Iris pigment epithelial cell (primary cell): ENCODE results near the gene ARHGEF37.
A peak's percentile ranks its signal among the peaks of the same experiment; 100 is the strongest.

Source experiments
- DNase-seq: peaks from one replicate; pipeline ENCODE4 v3.0.0-alpha.2; 2011; ENCODE audit warnings: low read depth

ARHGEF37 gene

DNA sequence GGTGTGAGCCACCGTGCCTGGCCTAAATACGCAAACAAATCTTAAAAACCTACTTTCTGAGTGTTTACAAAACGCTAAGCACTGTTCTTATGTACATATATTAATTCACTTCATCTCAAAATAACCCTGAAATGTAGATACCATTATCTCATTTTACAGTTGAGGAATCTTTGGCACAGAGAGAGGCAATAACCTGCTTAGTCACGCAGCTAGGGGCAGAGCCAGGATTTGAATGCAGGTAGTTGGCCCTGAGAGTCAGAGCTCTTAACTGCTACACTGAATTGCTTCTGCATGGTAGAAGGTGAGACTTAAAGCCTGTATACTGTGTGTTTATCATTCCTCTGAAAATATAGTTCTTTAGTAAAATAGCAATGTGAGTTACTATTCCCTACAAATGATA lies 21.9 kb downstream of the ARHGEF37 start:
- no peak for DNase-seq

DNA sequence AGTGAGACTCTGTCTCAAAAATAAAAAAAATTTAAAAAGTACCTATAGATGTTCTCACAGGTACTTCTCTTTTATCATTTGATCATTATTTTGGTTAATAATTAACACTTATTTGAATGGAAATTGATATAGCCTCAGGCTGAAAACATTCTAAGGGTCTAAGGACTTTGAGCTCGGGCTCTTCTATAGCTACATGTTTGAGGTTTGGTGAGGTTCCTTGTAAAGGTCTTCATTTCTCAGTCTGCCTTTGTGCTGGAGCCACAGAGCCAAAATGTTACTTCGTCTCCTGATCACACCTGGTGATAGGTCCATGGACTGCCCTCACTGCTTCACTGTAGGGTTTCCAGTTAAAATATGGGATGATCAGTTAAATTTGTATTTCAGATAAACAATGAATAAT lies 22.6 kb downstream of the ARHGEF37 start:
- no peak for DNase-seq

DNA sequence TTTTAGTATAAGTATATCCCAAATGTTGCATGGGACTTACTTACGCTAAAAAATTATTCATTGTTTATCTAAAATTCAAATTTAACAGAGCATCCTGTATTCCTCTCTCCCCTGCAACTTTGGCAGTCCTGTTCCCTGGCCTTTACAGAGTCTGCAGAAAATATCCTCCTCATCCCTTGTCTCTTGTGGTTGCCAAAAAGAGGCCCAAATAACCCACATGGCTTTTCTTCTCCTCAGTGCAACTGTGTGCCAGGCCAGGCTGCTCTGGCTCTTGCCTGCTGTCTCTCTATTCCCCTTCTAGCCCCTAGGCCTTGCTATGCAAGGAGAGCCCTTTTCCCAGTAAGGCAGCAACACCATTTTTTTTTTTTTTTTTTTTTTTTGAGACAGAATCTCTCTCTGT lies 23.0 kb downstream of the ARHGEF37 start:
- DNase-seq, result no peak

DNA sequence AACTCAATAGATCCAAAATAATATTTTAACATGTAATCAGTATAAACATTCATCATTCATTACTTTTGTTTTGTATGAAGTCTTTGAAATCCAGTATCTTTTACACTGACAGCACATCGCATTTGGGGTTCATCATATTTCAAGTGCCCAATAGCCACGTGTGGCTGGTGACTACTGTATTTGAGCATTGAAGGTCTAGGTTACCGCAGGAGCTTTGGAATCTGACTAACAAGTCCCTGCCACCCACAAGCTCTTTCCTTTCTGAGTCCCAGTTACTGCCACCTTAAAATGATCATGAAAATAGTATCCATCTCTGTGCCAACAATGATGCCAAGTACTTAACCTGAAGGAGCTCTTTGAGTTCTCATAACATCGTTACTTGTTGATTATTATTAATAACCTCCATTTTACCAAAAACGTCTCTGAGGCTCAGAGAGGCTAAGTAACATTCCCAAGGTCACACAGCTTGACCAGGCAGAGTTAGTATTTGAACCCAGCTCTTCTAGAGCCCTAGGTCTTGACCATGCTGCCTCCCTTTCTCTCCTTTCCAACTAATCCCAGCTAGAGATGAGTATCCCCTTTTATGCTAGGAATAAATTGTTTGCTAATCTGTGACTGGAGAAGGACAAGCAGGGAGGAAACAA lies 24.2 kb downstream of the ARHGEF37 start:
- DNase-seq, result no peak

DNA sequence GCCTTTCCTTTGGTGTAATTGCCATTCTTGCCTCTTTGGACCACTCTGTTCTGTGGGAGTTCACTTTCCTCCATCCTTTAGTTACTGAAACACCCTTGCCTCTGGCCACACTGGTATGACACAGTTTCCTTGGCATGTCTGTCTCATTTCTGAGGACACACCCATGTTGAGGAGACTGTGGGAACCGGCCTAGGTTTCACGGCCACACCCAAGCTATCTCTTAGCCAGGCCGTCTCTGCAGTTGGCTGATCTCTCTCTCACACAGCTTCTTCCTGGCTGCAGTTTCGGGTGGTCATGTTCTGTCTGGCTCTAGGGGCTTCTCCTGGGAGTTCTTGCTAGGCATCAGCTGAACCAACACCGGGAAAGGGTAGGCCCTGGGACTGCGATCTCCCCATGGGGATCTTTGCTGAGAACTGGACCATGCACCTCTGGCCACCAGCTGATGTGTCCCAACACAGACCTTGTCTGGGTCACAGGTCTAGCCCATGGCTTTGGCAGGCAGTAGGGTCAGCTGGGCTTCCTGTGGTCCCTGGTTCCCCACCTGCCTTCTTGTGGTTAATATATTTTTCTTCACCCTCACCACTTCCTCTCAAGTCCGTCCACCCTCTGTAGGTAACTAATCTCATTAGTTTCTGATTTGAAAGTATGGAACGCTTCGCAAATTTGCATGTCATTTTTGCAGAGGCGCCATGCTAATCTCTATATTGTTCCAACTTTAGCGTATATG lies 24.9 kb downstream of the ARHGEF37 start:
- DNase-seq, result peak; percentile 83

DNA sequence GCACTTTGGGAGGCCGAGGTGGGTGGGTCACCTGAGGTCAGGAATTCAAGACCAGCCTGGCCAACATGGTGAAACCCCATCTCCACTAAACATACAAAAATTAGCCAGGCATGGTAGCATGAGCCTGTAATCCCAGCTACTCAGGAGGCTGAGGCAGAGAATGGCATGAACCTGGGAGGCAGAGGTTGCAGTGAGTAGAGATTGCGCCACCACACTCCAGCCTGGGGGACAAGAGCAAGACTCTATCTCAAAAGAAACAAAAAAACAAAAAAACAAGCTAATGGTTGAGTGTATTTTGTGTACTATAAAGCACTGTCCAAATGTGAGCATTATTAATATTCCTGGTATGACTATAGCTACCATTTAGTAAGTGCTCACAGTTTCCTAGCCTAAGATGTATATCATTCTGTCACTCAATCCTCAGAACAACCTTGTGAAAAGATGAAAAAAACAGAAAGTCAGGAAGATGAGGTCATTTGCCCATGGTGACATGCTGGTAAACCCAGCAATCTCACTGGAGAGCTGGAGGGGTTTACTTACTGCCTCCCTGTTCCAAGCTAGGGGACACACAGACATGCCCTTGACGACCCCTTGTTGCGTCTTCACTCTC lies 27.7 kb downstream of the ARHGEF37 start:
- peak; percentile 24 for DNase-seq

DNA sequence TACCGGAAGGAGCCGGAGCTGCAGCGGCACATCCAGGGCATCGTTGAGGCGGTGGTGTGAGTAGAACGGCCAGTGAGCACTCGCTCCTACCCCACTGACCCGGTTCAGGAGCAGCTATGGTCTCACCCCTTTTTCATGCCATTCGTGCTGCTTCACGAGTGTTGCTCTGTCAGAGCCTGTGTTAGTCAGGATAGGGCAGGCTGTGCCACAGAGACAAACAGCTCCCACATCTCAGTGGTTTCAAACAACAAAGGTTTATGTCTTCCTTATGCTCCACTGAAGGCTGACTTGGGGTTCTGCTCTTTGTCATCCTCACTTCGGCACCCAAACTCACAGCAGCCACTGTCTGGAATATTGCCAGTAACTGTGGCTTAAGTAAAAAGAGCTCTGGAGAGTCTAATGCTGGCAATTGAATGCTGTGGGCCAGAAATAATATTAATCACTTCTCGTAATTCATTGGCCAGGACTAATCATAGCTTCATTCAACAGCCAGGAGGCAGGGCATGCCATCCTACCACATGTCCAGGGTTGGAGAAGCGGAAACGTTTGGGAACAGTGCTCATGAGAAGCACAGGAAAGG lies 28.4 kb downstream of the ARHGEF37 start:
- DNase-seq, result no peak

DNA sequence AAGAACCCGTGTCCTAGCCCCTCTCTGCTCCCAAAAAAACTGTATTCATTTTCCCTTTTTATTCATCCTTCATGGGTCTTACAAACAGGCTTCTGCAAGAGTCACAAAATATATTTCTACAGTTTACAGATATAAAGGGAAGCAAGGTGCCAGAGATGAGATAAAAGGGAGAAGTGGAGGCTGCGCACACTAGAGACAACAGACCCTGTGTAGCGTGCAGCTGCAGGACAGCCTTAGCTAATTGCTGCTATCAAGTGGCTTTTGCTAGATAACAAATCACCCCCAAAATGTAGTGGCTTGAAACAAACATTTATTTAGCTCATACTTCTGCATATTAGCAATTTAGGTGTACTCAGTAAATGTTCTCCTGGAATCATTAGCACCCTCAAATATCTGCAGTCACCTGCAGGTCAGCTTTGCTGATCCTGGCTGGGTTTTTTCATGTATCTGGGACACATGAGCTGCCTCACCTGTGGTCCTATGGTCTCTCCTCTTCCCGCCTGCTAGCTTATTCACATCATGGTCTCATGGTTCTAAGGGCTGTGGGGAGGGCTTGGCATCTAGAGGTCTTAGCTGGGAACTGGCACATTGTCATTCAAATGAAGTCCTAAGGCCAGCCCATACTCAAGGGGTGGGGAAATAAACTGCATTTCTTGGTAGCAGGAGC lies 29.4 kb downstream of the ARHGEF37 start:
- DNase-seq, result no peak

DNA sequence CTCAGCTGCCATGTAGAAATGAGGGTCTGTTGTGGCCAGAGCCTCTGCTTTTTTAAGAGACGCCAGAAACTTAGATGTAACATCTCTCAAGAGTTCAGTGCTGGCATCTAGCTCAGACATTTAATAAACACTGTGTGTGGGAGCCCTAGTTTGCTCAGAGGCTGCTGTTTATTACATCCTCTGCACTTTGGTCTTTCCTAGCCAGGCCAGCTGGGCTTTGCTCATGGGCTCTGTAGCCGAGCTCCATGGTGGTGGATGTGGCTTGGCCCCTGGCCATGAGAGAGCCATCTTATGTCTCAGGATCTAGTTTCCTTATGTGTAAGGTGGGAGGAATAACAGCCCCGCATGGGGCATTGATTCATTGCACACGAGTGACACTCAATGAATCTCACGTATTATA lies 30.0 kb downstream of the ARHGEF37 start:
- peak; percentile 86 for DNase-seq

DNA sequence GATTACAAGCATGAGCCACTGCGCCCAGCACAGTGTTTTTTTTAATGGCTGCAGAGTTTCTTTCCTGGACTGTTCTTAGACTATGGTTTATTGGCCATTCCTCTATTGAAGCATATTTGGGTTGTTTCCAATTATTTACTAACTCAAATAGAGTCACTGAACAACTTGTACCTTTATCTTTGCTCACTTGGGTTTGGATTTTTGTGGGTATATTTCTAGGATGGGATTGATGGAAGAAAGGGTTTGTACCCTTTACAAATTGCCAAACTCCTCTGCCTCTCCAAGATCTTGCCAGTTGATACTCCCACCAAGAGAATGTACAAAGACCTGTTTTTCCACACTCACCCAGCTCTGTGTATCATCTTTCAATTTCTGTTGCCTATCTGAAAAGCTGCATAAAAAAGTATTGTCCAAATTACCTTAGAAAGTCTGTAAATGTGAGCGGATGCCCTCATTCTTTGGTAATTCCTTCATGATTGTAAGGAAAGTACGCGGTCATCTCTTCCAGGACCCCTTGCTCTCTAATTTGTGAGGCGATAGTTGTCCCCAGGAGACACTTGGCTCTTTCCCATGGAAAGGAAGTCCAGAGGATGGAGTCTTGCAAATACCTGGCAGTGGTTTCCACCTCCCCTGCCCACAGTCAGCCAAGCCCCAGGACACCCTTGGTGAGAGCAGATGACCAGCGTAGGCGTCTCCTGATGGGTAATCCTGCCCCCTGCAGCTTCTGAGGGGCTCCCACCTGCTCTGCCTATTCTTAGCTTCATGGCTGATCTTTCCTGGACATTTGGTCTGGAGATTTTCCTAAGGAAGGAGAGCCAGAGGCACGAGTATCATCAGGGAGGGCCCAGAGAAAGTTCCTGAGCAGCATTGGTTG lies 33.0 kb downstream of the ARHGEF37 start:
- DNase-seq, result no peak

DNA sequence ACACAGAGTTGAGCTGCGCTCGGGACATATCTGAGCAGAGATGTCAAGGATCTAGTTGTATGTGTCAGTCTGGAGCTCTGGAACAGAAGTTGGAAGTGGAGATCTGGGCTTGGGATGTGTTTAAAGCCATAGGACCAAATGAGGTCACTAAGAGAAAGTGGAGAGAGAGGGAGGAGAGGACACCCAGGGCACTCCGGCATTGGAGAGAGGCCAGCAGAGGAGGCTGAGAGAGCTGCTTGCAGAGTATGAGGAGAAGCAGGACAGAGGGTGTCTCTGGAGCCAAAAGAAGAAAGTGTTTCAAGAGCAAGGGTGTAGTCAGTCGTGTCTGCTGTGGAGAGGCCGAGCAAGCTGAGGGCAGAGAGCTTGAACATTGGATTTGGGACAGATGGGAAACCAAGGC lies 34.7 kb downstream of the ARHGEF37 start:
- no peak for DNase-seq

DNA sequence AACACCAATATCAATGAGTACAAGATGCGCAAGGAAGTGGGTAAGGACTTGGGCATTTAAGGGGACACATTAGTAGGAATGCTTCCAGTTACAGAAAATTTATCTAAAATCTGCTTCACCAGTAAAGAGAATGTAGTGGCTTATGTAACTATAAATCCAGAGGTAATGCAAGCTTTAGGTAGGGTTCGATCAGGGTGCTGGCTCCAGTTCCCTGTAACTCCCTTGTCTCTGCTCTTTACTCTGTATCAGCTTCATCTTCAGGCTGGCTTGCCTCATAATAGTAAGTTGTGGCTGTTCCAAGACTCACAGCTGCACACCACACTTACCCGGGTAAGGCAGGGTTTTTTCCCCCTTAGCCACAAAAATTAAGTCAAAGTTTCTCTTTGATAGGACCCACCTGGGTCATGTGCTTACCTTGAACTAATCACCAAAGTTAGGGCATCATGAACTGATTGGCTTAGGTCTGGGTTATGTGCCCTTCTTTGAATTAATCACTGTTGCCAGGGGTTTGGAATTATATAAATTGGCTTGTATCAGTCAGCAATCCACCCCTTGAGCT lies 35.5 kb downstream of the ARHGEF37 start:
- no peak for DNase-seq

DNA sequence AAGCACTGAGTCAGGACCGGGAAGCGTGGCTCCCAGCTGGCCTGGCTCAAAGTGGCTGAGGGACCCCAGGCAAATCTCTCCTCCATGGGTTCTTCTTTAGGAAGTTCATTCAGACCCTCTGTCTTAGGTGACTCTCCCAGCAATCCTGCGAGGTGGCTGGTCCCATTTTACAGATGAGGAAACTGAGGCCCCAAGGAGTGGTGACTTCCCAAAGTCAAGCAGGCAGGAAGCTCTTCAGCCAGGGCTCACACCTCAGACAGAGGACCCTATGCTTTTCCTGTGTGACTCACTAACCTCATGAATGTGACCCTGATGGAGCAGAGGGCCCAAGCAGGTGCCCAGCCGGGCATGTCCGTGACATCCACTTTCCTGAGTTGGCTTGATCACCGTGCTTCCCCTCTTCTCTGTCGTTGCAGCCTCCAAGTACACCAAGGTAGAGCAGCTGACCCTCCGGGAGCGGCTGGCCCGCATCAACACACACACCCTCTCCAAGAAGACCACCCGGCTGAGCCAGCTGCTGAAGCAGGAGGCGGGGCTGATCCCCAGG lies 36.5 kb downstream of the ARHGEF37 start:
- DNase-seq, result no peak

DNA sequence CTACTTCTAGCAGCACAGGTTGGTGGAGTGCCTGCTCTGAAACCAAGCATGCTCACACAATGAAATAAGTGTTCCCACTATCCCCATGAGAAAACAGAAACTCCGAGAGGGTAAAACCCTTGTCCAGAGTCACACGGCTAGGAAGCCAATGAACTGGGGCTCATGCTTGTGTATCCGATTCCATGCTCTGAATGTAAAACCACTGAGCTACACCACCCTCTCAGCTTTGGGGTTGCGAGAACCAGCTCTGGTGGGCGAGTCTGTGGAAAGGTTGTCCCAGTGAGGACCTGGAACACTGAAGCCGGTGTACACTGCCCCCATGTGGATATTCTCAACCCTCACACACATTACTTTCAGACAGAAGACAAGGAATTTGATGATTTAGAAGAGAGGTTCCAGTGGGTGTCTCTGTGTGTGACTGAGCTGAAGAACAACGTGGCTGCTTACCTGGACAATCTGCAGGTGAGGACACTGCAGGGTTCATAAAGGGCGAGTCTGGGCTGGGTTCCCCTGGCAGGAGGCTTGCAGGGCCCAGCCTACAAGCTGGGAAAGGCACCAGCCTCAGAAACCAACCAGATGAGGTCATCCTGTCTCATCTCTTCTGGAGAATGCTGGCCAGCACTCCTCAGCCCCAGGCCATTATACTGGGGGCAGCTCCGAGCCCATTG lies 37.4 kb downstream of the ARHGEF37 start:
- DNase-seq, result peak; percentile 72

DNA sequence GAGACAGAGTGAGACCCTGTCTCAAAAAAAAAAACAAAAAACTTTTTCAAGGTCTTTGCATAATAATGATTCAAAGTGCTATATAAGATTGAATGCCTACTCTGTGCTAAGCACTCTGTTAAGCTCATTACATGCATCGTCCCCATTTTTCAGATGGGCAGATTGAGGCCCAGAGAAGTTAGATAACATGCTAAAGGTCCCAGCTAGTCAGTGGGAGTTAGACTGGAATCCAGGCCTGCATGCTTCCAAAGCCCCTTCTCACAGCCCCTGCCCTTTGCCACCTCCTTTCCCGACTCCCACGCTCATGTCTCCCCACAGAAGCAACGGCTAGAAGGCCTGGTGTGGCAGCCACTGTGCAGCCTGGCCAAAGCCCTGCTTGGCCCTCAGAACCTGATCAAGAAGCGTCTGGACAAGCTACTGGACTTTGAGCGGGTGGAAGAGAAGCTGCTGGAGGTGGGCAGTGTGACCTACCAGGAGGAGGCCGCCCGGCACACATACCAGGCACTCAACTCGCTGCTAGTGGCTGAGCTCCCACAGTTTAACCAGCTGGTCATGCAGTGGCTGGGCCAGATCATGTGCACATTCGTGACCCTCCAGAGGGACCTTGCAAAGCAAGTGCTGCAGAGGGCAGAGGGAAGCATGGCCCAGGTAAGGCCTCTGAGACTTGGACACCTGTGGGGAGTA lies 40.3 kb downstream of the ARHGEF37 start:
- DNase-seq, result no peak

DNA sequence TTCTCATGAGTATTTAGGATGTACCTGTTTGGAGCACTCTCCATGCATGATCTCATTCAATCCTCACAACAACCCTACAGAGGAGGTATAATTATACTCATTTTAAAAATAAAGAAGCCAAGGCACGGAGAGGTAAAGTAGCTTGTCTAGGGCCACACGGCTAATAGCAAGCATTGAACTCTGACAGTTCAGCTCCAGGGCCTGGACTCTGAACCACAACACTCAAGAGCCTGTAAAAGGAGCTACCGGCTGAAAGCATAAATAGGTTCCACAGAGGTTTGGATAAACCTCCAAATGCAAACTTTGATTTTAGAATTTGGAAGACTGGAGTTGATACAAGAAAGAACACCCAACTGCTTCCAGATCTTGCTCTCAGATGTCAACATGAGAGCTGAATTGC lies 41.2 kb downstream of the ARHGEF37 start:
- DNase-seq, result no peak

DNA sequence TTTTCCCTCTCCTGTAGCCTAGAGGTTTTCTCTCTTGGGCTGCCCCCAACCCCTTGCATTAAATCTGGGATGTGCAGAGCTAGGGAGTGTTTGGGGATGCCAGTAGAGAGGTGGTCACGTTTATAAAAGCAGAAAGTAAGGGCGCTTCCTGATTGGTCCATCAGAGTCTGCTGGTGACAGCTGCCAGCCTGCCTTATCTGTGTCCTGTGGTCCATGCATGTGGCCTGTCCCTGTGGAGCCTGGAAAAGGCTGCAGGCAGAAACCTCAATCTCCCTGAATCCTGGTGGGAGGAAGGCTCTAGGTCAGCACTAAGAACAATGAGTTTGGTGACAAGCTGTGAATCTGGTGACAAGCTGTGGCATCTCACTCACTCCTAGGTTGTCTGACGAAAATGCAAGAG lies 42.2 kb downstream of the ARHGEF37 start:
- no peak for DNase-seq

DNA sequence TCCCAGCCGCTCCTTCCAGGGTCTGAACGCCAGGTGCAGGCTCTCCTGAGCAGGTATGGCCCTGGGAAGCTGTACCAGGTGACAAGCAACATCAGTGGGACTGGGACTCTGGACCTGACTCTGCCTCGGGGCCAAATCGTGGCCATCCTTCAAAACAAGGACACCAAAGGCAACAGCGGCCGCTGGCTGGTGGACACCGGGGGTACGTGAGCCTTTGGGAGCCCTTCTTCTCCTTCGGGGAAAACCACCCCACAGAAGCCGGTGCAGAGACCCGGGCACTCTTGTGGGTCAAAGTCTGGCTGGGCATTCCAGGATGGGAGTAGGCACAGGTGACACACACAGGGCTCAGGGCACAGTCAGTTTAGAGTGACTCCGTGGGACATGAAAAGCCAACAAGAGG lies 45.8 kb downstream of the ARHGEF37 start:
- DNase-seq, result no peak

DNA sequence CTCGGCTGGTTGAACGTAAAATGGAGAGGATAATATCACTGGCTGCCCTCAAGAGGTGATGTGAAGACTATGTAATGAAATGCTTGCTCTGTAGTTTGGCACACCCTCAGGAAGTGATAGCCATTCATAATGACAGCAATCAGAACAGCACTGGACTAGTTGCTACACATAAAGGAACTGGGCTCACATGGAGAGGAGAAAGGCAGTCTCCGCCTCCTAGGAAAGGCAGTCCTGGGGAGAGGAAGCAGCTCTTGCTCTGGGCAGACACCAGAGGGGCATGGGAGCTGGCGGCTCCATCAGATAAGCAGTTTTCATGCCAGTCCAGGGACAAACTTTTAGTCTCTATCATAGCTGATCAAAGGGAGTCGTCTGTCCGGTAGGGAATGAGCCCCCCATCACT lies 46.9 kb downstream of the ARHGEF37 start:
- DNase-seq, result no peak

DNA sequence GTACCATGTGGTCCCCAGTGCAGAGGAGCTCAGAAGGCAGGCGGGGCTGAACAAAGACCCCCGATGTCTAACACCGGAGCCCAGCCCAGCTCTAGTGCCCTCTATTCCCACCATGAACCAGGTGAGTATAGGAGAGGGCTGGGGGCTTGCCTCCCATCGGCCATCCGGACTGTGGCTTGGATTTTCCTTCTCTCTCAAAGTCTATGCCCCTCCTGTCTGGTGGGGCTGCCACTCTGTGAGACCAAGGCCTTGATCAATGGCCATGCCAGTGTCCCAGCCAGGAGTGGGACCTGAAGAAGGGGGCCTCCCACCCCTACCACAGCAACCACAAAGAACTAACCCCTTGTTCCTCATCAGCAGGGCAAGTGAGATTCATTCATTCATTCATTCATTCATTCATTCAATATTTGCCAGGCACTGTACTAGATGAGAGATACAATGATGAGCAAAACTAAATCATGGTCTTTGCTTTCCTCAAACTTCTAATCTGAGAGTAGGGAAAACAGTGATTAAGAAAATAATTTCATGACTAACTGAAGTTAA lies 47.6 kb downstream of the ARHGEF37 start:
- no peak for DNase-seq
